ENCODE data around the gene SFXN1. TPM values are rescaled to one million over a fixed set of nuclear protein-coding genes. Genes with fewer than 3 reads are reported as not detected.

The SFXN1 gene
- total RNA-seq, 1 donor from 2014 or later: 83.7 TPM

GRCh38 chr5:175520321-175520720, 42.0 kb downstream of the SFXN1 start:
- no peak for DNase-seq (ENCODE audit: low spot score, unreplicated experiment)
- Mint-ChIP-seq H3K27ac (no peak overlapping the region), H3K4me1 (ENCODE audit: low read depth) (peaks cover 4% of the 10 kb centered on the region), H3K4me3 (ENCODE audit: low read depth) (no peak overlapping the region), H3K27me3 (no peaks in the 10 kb centered on the region), H3K9me3 (ENCODE audit: low read depth) (peaks cover 10% of the 10 kb centered on the region), H3K36me3 (ENCODE audit: insufficient read depth) (peaks cover 47% of the 10 kb centered on the region)
- no peak for TF ChIP-seq CTCF (IDR thresholded peaks at IDR 0.05; ENCODE audit: unreplicated experiment)

- Mint-ChIP-seq H3K4me3 (ENCODE audit: low read depth) (no peak overlapping the region), H3K27me3 (no peaks in the 10 kb centered on the region), H3K27ac (no peak overlapping the region), H3K9me3 (ENCODE audit: low read depth) (peaks cover 10% of the 10 kb centered on the region), H3K36me3 (ENCODE audit: insufficient read depth) (peaks cover 45% of the 10 kb centered on the region), H3K4me1 (ENCODE audit: low read depth) (peaks cover 4% of the 10 kb centered on the region)
- TF ChIP-seq CTCF (IDR thresholded peaks at IDR 0.05; ENCODE audit: unreplicated experiment): no peak
- DNase-seq (ENCODE audit: low spot score, unreplicated experiment): no peak
These were observed 42.5 kb downstream of the SFXN1 start for GRCh38 chr5:175520873-175521272.

- Mint-ChIP-seq H3K27ac (no peak overlapping the region), H3K36me3 (ENCODE audit: insufficient read depth) (peaks cover 44% of the 10 kb centered on the region), H3K4me1 (ENCODE audit: low read depth) (peaks cover 4% of the 10 kb centered on the region), H3K27me3 (no peaks in the 10 kb centered on the region), H3K9me3 (ENCODE audit: low read depth) (peaks cover 10% of the 10 kb centered on the region), H3K4me3 (ENCODE audit: low read depth) (no peak overlapping the region)
- TF ChIP-seq CTCF (IDR thresholded peaks at IDR 0.05; ENCODE audit: unreplicated experiment): no peak
- no peak for DNase-seq (ENCODE audit: low spot score, unreplicated experiment)
These were observed 43.0 kb downstream of the SFXN1 start for GRCh38 chr5:175521313-175521833.

- peaks cover 4% of the 10 kb centered on the region for H3K4me1 Mint-ChIP-seq (ENCODE audit: low read depth)
- peaks cover 29% of the 10 kb centered on the region for H3K36me3 Mint-ChIP-seq (ENCODE audit: insufficient read depth)
- DNase-seq (ENCODE audit: low spot score, unreplicated experiment): no peak
- peaks cover 5% of the 10 kb centered on the region for H3K9me3 Mint-ChIP-seq (ENCODE audit: low read depth)
- H3K27ac Mint-ChIP-seq: no peak overlapping the region
- TF ChIP-seq CTCF (IDR thresholded peaks at IDR 0.05; ENCODE audit: unreplicated experiment): no peak
- H3K4me3 Mint-ChIP-seq (ENCODE audit: low read depth): no peak overlapping the region
- H3K27me3 Mint-ChIP-seq: no peaks in the 10 kb centered on the region
These were observed 44.9 kb downstream of the SFXN1 start for GRCh38 chr5:175523292-175523691.

- Mint-ChIP-seq H3K9me3 (ENCODE audit: low read depth) (no peaks in the 10 kb centered on the region), H3K4me1 (ENCODE audit: low read depth) (peaks cover 4% of the 10 kb centered on the region), H3K4me3 (ENCODE audit: low read depth) (no peak overlapping the region), H3K27ac (peak overlapping the region; percentile 30), H3K27me3 (no peaks in the 10 kb centered on the region), H3K36me3 (ENCODE audit: insufficient read depth) (peaks cover 22% of the 10 kb centered on the region)
- no peak for DNase-seq (ENCODE audit: low spot score, unreplicated experiment)
- no peak for TF ChIP-seq CTCF (IDR thresholded peaks at IDR 0.05; ENCODE audit: unreplicated experiment)
These were observed 45.9 kb downstream of the SFXN1 start for GRCh38 chr5:175524211-175524610.

Measured in progenitor cell of endocrine pancreas (in vitro differentiated cells).